Measurements from ENCODE around the gene HBZ.
"Not testable (repeated sequence)": the region's sequence is repeated elsewhere in the genome, so short reads cannot be mapped to it uniquely, and the experiment has no call there.

Gene HBZ

GRCh38 chr16:194516-194915, 42.1 kb downstream of the HBZ start:
- Histone ChIP-seq H3K27me3 (ENCODE audit: insufficient read depth, low read length, poor library complexity, severe bottlenecking) (no peaks in the 10 kb centered on the region), H2AFZ (ENCODE audit: low read length) (no peak overlapping the region), H3K9me3 (ENCODE audit: insufficient read depth, low read depth, low read length) (no peaks in the 10 kb centered on the region), H3K36me3 (ENCODE audit: insufficient read depth, low read length) (peaks cover 44% of the 10 kb centered on the region; the same call in 1 of the 2 replicates), H3K4me1 (ENCODE audit: insufficient read depth, low read length, poor library complexity, severe bottlenecking) (no peaks in the 10 kb centered on the region), H4K20me1 (ENCODE audit: insufficient read depth, low read length, poor library complexity, severe bottlenecking) (no peaks in the 10 kb centered on the region), H3K4me3 (ENCODE audit: low read length, poor library complexity, severe bottlenecking) (no peak overlapping the region), H3K9ac (ENCODE audit: low read depth, low read length, poor library complexity, severe bottlenecking) (no peak overlapping the region), H3K79me2 (ENCODE audit: insufficient read depth, low read length) (no peaks in the 10 kb centered on the region), H3K9me2 (replicated peaks; ENCODE audit: low read depth, low read length) (no peaks in the 10 kb centered on the region), H3K4me2 (ENCODE audit: low read depth, low read length, poor library complexity, severe bottlenecking) (no peak overlapping the region), H3F3A (ENCODE audit: low read depth) (no peaks in the 10 kb centered on the region)
- TF ChIP-seq CTCF (conservative IDR thresholded peaks at IDR 0.05; ENCODE audit: low read length): no peak
- no peak for TF ChIP-seq EZH2phosphoT487 (IDR thresholded peaks at IDR 0.05; ENCODE audit: borderline replicate concordance)

GRCh38 chr16:200388-200787, 47.9 kb downstream of the HBZ start:
- Histone ChIP-seq H3K36me3 (ENCODE audit: insufficient read depth, low read length) (peaks cover 36% of the 10 kb centered on the region; the same call in 1 of the 2 replicates), H3F3A (ENCODE audit: low read depth) (no peaks in the 10 kb centered on the region), H3K9me2 (replicated peaks; ENCODE audit: low read depth, low read length) (no peaks in the 10 kb centered on the region), H3K4me3 (ENCODE audit: low read length, poor library complexity, severe bottlenecking) (no peak overlapping the region), H3K9me3 (ENCODE audit: insufficient read depth, low read depth, low read length) (no peaks in the 10 kb centered on the region), H3K79me2 (ENCODE audit: insufficient read depth, low read length) (no peaks in the 10 kb centered on the region), H3K4me1 (ENCODE audit: insufficient read depth, low read length, poor library complexity, severe bottlenecking) (no peaks in the 10 kb centered on the region), H2AFZ (ENCODE audit: low read length) (no peak overlapping the region), H4K20me1 (ENCODE audit: insufficient read depth, low read length, poor library complexity, severe bottlenecking) (no peaks in the 10 kb centered on the region), H3K9ac (ENCODE audit: low read depth, low read length, poor library complexity, severe bottlenecking) (no peak overlapping the region), H3K4me2 (ENCODE audit: low read depth, low read length, poor library complexity, severe bottlenecking) (no peak overlapping the region), H3K27me3 (ENCODE audit: insufficient read depth, low read length, poor library complexity, severe bottlenecking) (no peaks in the 10 kb centered on the region)
- TF ChIP-seq CTCF (conservative IDR thresholded peaks at IDR 0.05; ENCODE audit: low read length) (no peak), EZH2phosphoT487 (IDR thresholded peaks at IDR 0.05; ENCODE audit: borderline replicate concordance) (no peak)

- no peak overlapping the region for H3K4me3 ChIP-seq (ENCODE audit: low read length, poor library complexity, severe bottlenecking)
- no peaks in the 10 kb centered on the region for H3K9me2 ChIP-seq (replicated peaks; ENCODE audit: low read depth, low read length)
- H3K4me2 ChIP-seq (ENCODE audit: low read depth, low read length, poor library complexity, severe bottlenecking): no peak overlapping the region
- no peaks in the 10 kb centered on the region for H3K79me2 ChIP-seq (ENCODE audit: insufficient read depth, low read length)
- no peak overlapping the region for H3K9ac ChIP-seq (ENCODE audit: low read depth, low read length, poor library complexity, severe bottlenecking)
- no peaks in the 10 kb centered on the region for H3F3A ChIP-seq (ENCODE audit: low read depth)
- no peak for TF ChIP-seq CTCF (conservative IDR thresholded peaks at IDR 0.05; ENCODE audit: low read length)
- TF ChIP-seq EZH2phosphoT487 (IDR thresholded peaks at IDR 0.05; ENCODE audit: borderline replicate concordance): no peak
- H3K36me3 ChIP-seq (ENCODE audit: insufficient read depth, low read length): peaks cover 44% of the 10 kb centered on the region; the same call in 1 of the 2 replicates
- no peaks in the 10 kb centered on the region for H3K4me1 ChIP-seq (ENCODE audit: insufficient read depth, low read length, poor library complexity, severe bottlenecking)
- H3K27me3 ChIP-seq (ENCODE audit: insufficient read depth, low read length, poor library complexity, severe bottlenecking): no peaks in the 10 kb centered on the region
- H4K20me1 ChIP-seq (ENCODE audit: insufficient read depth, low read length, poor library complexity, severe bottlenecking): no peaks in the 10 kb centered on the region
- no peak overlapping the region for H2AFZ ChIP-seq (ENCODE audit: low read length)
- no peaks in the 10 kb centered on the region for H3K9me3 ChIP-seq (ENCODE audit: insufficient read depth, low read depth, low read length)
Observed at GRCh38 chr16:203246-203645, 50.8 kb downstream of the HBZ start.

- H3K9me3 ChIP-seq (ENCODE audit: insufficient read depth, low read depth, low read length); H3K4me2 ChIP-seq (ENCODE audit: low read depth, low read length, poor library complexity, severe bottlenecking); H3K4me3 ChIP-seq (ENCODE audit: low read length, poor library complexity, severe bottlenecking); H3K4me1 ChIP-seq (ENCODE audit: insufficient read depth, low read length, poor library complexity, severe bottlenecking); H3F3A ChIP-seq (ENCODE audit: low read depth); H3K9me2 ChIP-seq (replicated peaks; ENCODE audit: low read depth, low read length); H3K79me2 ChIP-seq (ENCODE audit: insufficient read depth, low read length); H2AFZ ChIP-seq (ENCODE audit: low read length); H3K27me3 ChIP-seq (ENCODE audit: insufficient read depth, low read length, poor library complexity, severe bottlenecking); H3K9ac ChIP-seq (ENCODE audit: low read depth, low read length, poor library complexity, severe bottlenecking); H4K20me1 ChIP-seq (ENCODE audit: insufficient read depth, low read length, poor library complexity, severe bottlenecking): not testable (repeated sequence)
- peaks cover 41% of the 10 kb centered on the region; the same call in 1 of the 2 replicates for H3K36me3 ChIP-seq (ENCODE audit: insufficient read depth, low read length)
Observed at GRCh38 chr16:204046-204445, 51.6 kb downstream of the HBZ start.
